WTC11 (cell line): Measurements from ENCODE around the gene YBX2. TPM values are rescaled to one million over a fixed set of nuclear protein-coding genes. Genes with fewer than 3 reads are reported as not detected.
A peak's percentile ranks its signal among the peaks of the same experiment; 100 is the strongest.

ENCODE experiments used
- ATF1 ChIP-seq: sonication (generic); formaldehyde crosslinking; IDR thresholded peaks from 2 replicates; pipeline ENCODE4 v1.8.1; 2023; ENCODE audit warnings: mild to moderate bottlenecking, moderate library complexity, missing genetic modification reagents
- CREB1 ChIP-seq: sonication (generic); formaldehyde crosslinking; IDR thresholded peaks from 2 replicates; pipeline ENCODE4 v1.8.0; 2023; ENCODE audit warnings: mild to moderate bottlenecking, missing genetic modification reagents
- CREM ChIP-seq: sonication (generic); formaldehyde crosslinking; IDR thresholded peaks from 2 replicates; pipeline ENCODE4 v1.8.1; 2022; ENCODE audit warnings: mild to moderate bottlenecking, missing genetic modification reagents, moderate library complexity
- ELF4 ChIP-seq: sonication (generic); formaldehyde crosslinking; IDR thresholded peaks from 2 replicates; pipeline ENCODE4 v1.8.1; 2022; ENCODE audit warnings: low read depth, mild to moderate bottlenecking, moderate library complexity, missing genetic modification reagents
- IRF2 ChIP-seq: sonication (generic); formaldehyde crosslinking; IDR thresholded peaks from 2 replicates; pipeline ENCODE4 v1.8.0; 2022; ENCODE audit warnings: low read depth, missing genetic modification reagents, borderline replicate concordance
- MXD4 ChIP-seq: fragments of 250-450 bp; sonication (Bioruptor Pico); IDR thresholded peaks from 2 replicates; pipeline ENCODE4 v1.8.0; 2021; ENCODE audit warnings: mild to moderate bottlenecking, moderate library complexity, borderline replicate concordance
- NFATC4 ChIP-seq: fragments of 250-450 bp; sonication (Bioruptor Pico); IDR thresholded peaks from 2 replicates; pipeline ENCODE4 v1.9.0; 2021; ENCODE audit warnings: mild to moderate bottlenecking
- NFE2L1 ChIP-seq: sonication (generic); formaldehyde crosslinking; IDR thresholded peaks from 2 replicates; pipeline ENCODE4 v1.8.1; 2023; ENCODE audit warnings: missing genetic modification reagents
- NR1H2 ChIP-seq: sonication (generic); formaldehyde crosslinking; IDR thresholded peaks from 2 replicates; pipeline ENCODE4 v1.9.0; 2021; ENCODE audit warnings: mild to moderate bottlenecking, moderate library complexity, missing genetic modification reagents
- NR2C2 ChIP-seq: sonication (generic); formaldehyde crosslinking; IDR thresholded peaks from 2 replicates; pipeline ENCODE4 v1.8.0; 2022; ENCODE audit warnings: mild to moderate bottlenecking, missing genetic modification reagents
- OVOL2 ChIP-seq: fragments of 250-450 bp; sonication (Bioruptor Pico); IDR thresholded peaks from 2 replicates; pipeline ENCODE4 v1.9.0; 2021; ENCODE audit warnings: mild to moderate bottlenecking, borderline replicate concordance
- RELA ChIP-seq: sonication (generic); formaldehyde crosslinking; IDR thresholded peaks from 2 replicates; pipeline ENCODE4 v1.8.1; 2022; ENCODE audit warnings: missing genetic modification reagents, mild to moderate bottlenecking, borderline replicate concordance
- TEAD1 ChIP-seq: sonication (generic); formaldehyde crosslinking; IDR thresholded peaks from 2 replicates; pipeline ENCODE4 v1.8.0; 2022; ENCODE audit warnings: mild to moderate bottlenecking, missing genetic modification reagents
- TEAD4 ChIP-seq: sonication (generic); formaldehyde crosslinking; IDR thresholded peaks from 2 replicates; pipeline ENCODE4 v1.8.0; 2022; ENCODE audit warnings: mild to moderate bottlenecking, missing genetic modification reagents
- TP53 ChIP-seq: sonication (generic); formaldehyde crosslinking; IDR thresholded peaks from 2 replicates; pipeline ENCODE4 v1.8.1; 2023; ENCODE audit warnings: mild to moderate bottlenecking, missing genetic modification reagents
- ZNF317 ChIP-seq: sonication (generic); formaldehyde crosslinking; IDR thresholded peaks from 2 replicates; pipeline ENCODE4 v1.8.1; 2023; ENCODE audit warnings: low read depth, mild to moderate bottlenecking, moderate library complexity, missing genetic modification reagents, borderline replicate concordance
- ZNF671 ChIP-seq: fragments of 250-450 bp; sonication (Bioruptor Pico); IDR thresholded peaks from 2 replicates; pipeline ENCODE4 v1.8.0; 2021; ENCODE audit warnings: mild to moderate bottlenecking
- total RNA-seq: library from RNA; stranded (reverse); gene quantifications from 3 replicates; pipeline ENCODE4 v1.2.3, GENCODE V29; 2021
- TF ChIP-seq, protein P1 (sequence below): sonication (generic); formaldehyde crosslinking; IDR thresholded peaks from 2 replicates; pipeline ENCODE4 v1.8.0; 2022; ENCODE audit warnings: mild to moderate bottlenecking, missing genetic modification reagents
- TF ChIP-seq, protein P2 (sequence below): sonication (generic); formaldehyde crosslinking; IDR thresholded peaks from 2 replicates; pipeline ENCODE4 v1.8.1; 2022; ENCODE audit warnings: mild to moderate bottlenecking, missing genetic modification reagents, moderate library complexity, borderline replicate concordance
- TF ChIP-seq, protein P3 (sequence below): fragments of 250-450 bp; sonication (Bioruptor Pico); IDR thresholded peaks from 2 replicates; pipeline ENCODE4 v1.8.0; 2021; ENCODE audit warnings: mild to moderate bottlenecking
- TF ChIP-seq, protein P4 (sequence below): sonication (generic); formaldehyde crosslinking; IDR thresholded peaks from 2 replicates; pipeline ENCODE4 v1.8.1; 2023; ENCODE audit warnings: mild to moderate bottlenecking, missing genetic modification reagents, moderate library complexity
- TF ChIP-seq, protein P5 (sequence below): sonication (generic); formaldehyde crosslinking; IDR thresholded peaks from 2 replicates; pipeline ENCODE4 v1.8.1; 2022; ENCODE audit warnings: low read depth, missing genetic modification reagents, borderline replicate concordance
- TF ChIP-seq, protein P6 (sequence below): sonication (generic); formaldehyde crosslinking; IDR thresholded peaks from 2 replicates; pipeline ENCODE4 v1.8.0; 2023; ENCODE audit warnings: mild to moderate bottlenecking, missing genetic modification reagents
- TF ChIP-seq, protein P7 (sequence below): sonication (generic); formaldehyde crosslinking; IDR thresholded peaks from 2 replicates; pipeline ENCODE4 v1.8.0; 2022; ENCODE audit warnings: mild to moderate bottlenecking, missing genetic modification reagents
- TF ChIP-seq, protein P8 (sequence below): fragments of 250-450 bp; sonication (Bioruptor Pico); conservative IDR thresholded peaks from 2 replicates; pipeline ENCODE4 v1.9.0; 2021; ENCODE audit warnings: mild to moderate bottlenecking

The YBX2 gene
- total RNA-seq, 1 experiment from 2014 or later: 26.8 TPM

DNA sequence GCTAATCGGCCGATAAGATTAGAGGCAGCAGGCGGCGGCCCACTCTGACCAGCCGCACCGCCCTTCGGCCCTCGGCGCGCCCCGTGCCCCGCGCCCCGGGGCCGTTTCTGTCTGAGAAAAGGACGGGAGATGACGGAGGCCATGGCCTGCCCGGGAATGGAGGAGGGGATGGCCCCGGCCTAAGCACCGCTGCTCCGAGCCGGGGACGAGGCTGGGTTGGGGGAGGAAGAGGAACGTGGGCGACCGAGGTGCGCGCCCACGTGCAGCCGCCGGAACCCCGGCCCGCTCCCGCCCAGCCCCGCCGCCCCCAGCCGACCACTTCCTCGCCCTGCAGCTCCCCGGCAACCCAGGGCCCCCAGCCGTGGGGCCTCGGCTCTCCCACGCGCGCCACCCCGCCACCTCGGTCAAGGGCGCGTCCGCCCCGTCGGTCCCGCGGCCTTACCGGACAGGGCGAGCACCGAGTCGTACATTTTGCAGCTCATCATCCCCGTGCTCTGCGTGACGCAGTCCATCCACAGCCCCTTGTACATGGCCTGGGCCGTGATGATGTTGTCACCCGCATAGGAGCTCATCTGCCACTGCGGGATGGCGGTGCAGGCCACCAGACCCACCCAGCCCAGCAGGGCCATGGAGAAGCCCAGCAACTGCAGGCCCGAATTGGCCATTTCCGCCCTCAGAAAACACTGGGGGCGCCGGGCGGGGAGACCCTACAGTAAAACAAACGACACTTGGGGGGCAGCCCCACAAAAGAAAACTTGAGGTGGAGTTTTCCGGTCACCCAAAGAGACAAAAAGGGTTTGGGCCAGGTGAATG is 32.9 kb downstream of the YBX2 start (continued):
- TF ChIP-seq, protein P1, sequence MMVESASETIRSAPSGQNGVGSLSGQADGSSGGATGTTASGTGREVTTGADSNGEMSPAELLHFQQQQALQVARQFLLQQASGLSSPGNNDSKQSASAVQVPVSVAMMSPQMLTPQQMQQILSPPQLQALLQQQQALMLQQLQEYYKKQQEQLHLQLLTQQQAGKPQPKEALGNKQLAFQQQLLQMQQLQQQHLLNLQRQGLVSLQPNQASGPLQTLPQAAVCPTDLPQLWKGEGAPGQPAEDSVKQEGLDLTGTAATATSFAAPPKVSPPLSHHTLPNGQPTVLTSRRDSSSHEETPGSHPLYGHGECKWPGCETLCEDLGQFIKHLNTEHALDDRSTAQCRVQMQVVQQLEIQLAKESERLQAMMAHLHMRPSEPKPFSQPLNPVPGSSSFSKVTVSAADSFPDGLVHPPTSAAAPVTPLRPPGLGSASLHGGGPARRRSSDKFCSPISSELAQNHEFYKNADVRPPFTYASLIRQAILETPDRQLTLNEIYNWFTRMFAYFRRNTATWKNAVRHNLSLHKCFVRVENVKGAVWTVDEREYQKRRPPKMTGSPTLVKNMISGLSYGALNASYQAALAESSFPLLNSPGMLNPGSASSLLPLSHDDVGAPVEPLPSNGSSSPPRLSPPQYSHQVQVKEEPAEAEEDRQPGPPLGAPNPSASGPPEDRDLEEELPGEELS (CRISPR knock-in tag): peak; percentile 53; the same call in 1 of the 2 replicates
- TF ChIP-seq ELF4 (CRISPR knock-in tag) (no peak), ZNF671 (CRISPR knock-in tag) (0 out of 2 replicates have a peak, but pooled peaks have one; percentile 42), TP53 (CRISPR knock-in tag) (no peak), NR1H2 (CRISPR knock-in tag) (no peak), OVOL2 (no peak), ZNF317 (CRISPR knock-in tag) (no peak), TEAD4 (no peak), NFATC4 (CRISPR knock-in tag) (peak; percentile 66; the same call in 1 of the 2 replicates), CREM (CRISPR knock-in tag) (no peak), TEAD1 (CRISPR knock-in tag) (no peak), ATF1 (CRISPR knock-in tag) (no peak; the same call in 1 of the 2 replicates), NFE2L1 (CRISPR knock-in tag) (no peak), RELA (no peak), IRF2 (CRISPR knock-in tag) (0 out of 2 replicates have a peak, but pooled peaks have one; percentile 52), MXD4 (no peak), NR2C2 (CRISPR knock-in tag) (no peak), CREB1 (CRISPR knock-in tag) (no peak)
- TF ChIP-seq, protein P2, sequence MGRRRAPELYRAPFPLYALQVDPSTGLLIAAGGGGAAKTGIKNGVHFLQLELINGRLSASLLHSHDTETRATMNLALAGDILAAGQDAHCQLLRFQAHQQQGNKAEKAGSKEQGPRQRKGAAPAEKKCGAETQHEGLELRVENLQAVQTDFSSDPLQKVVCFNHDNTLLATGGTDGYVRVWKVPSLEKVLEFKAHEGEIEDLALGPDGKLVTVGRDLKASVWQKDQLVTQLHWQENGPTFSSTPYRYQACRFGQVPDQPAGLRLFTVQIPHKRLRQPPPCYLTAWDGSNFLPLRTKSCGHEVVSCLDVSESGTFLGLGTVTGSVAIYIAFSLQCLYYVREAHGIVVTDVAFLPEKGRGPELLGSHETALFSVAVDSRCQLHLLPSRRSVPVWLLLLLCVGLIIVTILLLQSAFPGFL (CRISPR knock-in tag): no peak
- TF ChIP-seq, protein P3, sequence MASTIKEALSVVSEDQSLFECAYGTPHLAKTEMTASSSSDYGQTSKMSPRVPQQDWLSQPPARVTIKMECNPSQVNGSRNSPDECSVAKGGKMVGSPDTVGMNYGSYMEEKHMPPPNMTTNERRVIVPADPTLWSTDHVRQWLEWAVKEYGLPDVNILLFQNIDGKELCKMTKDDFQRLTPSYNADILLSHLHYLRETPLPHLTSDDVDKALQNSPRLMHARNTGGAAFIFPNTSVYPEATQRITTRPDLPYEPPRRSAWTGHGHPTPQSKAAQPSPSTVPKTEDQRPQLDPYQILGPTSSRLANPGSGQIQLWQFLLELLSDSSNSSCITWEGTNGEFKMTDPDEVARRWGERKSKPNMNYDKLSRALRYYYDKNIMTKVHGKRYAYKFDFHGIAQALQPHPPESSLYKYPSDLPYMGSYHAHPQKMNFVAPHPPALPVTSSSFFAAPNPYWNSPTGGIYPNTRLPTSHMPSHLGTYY (CRISPR knock-in tag): no peak
- TF ChIP-seq, protein P4, sequence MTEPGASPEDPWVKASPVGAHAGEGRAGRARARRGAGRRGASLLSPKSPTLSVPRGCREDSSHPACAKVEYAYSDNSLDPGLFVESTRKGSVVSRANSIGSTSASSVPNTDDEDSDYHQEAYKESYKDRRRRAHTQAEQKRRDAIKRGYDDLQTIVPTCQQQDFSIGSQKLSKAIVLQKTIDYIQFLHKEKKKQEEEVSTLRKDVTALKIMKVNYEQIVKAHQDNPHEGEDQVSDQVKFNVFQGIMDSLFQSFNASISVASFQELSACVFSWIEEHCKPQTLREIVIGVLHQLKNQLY (CRISPR knock-in tag): no peak
- TF ChIP-seq, protein P5, sequence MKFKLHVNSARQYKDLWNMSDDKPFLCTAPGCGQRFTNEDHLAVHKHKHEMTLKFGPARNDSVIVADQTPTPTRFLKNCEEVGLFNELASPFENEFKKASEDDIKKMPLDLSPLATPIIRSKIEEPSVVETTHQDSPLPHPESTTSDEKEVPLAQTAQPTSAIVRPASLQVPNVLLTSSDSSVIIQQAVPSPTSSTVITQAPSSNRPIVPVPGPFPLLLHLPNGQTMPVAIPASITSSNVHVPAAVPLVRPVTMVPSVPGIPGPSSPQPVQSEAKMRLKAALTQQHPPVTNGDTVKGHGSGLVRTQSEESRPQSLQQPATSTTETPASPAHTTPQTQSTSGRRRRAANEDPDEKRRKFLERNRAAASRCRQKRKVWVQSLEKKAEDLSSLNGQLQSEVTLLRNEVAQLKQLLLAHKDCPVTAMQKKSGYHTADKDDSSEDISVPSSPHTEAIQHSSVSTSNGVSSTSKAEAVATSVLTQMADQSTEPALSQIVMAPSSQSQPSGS: no peak
- TF ChIP-seq, protein P6, sequence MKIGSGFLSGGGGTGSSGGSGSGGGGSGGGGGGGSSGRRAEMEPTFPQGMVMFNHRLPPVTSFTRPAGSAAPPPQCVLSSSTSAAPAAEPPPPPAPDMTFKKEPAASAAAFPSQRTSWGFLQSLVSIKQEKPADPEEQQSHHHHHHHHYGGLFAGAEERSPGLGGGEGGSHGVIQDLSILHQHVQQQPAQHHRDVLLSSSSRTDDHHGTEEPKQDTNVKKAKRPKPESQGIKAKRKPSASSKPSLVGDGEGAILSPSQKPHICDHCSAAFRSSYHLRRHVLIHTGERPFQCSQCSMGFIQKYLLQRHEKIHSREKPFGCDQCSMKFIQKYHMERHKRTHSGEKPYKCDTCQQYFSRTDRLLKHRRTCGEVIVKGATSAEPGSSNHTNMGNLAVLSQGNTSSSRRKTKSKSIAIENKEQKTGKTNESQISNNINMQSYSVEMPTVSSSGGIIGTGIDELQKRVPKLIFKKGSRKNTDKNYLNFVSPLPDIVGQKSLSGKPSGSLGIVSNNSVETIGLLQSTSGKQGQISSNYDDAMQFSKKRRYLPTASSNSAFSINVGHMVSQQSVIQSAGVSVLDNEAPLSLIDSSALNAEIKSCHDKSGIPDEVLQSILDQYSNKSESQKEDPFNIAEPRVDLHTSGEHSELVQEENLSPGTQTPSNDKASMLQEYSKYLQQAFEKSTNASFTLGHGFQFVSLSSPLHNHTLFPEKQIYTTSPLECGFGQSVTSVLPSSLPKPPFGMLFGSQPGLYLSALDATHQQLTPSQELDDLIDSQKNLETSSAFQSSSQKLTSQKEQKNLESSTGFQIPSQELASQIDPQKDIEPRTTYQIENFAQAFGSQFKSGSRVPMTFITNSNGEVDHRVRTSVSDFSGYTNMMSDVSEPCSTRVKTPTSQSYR: no peak
- TF ChIP-seq, protein P7, sequence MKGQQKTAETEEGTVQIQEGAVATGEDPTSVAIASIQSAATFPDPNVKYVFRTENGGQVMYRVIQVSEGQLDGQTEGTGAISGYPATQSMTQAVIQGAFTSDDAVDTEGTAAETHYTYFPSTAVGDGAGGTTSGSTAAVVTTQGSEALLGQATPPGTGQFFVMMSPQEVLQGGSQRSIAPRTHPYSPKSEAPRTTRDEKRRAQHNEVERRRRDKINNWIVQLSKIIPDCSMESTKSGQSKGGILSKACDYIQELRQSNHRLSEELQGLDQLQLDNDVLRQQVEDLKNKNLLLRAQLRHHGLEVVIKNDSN: 0 out of 2 replicates have a peak, but pooled peaks have one; percentile 7
- TF ChIP-seq, protein P8, sequence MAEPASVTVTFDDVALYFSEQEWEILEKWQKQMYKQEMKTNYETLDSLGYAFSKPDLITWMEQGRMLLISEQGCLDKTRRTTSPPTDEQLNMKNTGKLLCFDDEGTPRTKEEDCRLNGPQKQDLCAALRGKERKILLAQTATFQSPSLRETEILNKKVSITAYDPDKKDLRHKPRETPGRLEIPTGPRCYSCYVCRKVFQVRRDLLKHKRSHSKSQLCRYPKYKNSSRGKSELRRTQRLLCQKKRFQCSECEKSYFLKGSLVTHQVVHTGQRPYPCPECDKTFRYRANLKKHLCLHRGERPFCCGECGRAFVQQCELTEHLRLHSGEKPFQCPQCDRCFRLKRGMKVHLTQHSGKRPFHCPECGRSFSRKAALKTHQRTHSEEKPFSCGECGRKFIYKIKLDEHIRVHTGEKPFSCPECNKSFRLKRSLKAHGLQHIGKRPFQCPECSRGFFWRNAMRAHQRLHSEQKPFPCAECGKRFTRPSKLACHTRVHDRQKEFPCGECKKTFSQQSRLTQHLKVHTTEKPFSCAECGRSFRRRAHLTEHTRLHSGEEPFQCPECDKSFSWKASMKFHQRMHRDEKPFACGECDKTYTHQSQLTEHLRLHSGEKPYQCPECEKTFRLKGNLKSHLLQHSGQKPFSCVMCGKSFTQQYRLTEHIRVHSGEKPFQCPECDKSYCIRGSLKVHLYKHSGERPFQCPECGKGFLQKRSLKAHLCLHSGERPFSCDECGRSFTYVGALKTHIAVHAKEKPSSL: no peak
